ENCODE data around the gene EPB41.

Gene EPB41

DNA sequence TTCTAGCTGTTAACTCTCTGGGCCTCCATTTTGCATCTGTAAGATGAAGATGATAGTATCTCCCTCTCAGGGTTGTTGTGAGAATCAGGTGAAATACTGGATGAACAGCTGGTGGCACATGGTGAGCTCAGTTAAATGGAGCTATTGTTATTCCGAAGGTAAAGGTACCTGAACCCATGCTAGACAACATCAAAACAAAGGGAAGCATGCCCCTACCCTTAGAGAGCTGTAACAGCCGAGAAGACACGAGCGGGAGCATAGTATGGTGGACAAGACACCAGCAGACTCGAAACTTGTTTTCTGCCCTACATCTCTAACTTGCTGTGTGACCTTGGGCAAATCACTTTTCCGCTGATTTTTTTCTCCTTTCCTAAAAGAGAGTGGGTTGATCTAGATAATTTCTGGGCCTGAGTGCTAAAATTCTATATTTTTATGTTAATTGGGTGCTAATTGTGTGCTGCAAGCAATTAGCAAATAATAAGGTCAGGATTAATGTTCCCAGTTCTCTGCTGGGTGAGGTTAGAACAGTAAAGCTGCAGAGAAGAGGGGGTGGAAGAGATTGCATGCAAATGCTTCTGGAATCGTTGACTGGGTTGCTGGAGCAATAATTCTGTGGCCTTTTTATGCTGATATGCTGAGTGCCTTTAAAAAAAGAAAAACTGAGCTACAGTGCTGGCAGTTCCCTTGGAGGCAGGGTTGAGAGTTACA lies 198.5 kb downstream of the EPB41 start:
- Histone ChIP-seq H2AK5ac (ENCODE audit: low read length) (no peak overlapping the region), H3K79me2 (ENCODE audit: control insufficient read depth, insufficient read depth, low read length) (no peaks in the 10 kb centered on the region), H3K4ac (ENCODE audit: low read depth, low read length) (no peak overlapping the region), H3K4me3 (ENCODE audit: low read length) (no peak overlapping the region), H3K36me3 (ENCODE audit: control insufficient read depth, insufficient read depth, low read length) (no peaks in the 10 kb centered on the region), H3K4me2 (ENCODE audit: low read length) (no peak overlapping the region), H3K4me1 (ENCODE audit: control insufficient read depth, low read depth, low read length) (no peaks in the 10 kb centered on the region), H3K27ac (ENCODE audit: low read depth, low read length) (no peak overlapping the region), H3K9ac (ENCODE audit: low read length) (no peak overlapping the region), H2BK15ac (replicated peaks; ENCODE audit: low read depth) (no peak overlapping the region), H4K8ac (ENCODE audit: low read depth, low read length) (no peak overlapping the region), H2BK5ac (ENCODE audit: low read length) (no peak overlapping the region), H4K5ac (ENCODE audit: low read length) (no peak overlapping the region), H3K23ac (ENCODE audit: low read length) (no peak overlapping the region), H3K56ac (ENCODE audit: low read length) (no peak overlapping the region), H2BK120ac (ENCODE audit: low read depth, low read length) (no peak overlapping the region), H3K18ac (ENCODE audit: low read length) (no peak overlapping the region), H3K27me3 (ENCODE audit: insufficient read depth, low read length, poor library complexity) (no peaks in the 10 kb centered on the region), H3K79me1 (ENCODE audit: low read length) (no peaks in the 10 kb centered on the region)
- DNase-seq = no peak
- WGBS (ENCODE audit: extremely low coverage, insufficient coverage, low lambda C conversion rate) = no CpG with 5 or more reads among the region's 7 CpGs

DNA sequence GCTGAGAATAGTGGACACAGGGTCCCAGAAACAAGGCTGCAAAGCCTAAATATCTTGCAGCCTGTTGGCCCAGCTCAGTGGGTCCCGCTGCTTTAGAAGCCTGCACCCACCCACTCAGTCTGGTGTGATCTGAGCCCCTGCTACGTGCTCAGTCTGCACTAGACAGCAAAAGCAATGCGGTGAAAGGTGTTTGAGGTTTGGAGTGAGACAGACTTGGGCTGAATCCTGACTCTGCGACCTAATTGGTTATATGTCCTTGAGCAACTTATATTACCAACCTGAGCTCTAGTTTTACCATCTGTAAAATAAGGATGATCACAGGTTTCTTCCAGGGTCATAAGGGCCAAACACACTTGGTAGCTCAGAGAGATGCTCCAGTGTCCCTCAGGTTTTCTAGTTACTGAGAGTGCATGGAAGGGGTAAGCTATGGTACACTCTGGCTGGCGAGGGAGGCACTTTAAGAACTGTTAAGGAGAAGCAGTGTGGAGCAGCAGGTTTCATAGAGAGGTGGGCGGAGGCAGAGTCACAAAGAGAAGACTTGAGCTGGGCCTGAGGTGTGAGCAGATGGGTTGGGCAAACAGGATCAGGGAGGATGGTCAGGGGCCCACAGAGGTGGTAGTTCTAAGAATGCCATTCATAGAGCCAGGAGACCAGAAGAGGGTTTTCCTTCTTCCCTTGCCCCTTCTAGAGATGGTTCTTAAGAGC lies 199.2 kb downstream of the EPB41 start:
- no peak overlapping the region for H2AK5ac ChIP-seq (ENCODE audit: low read length)
- H2BK120ac ChIP-seq (ENCODE audit: low read depth, low read length) = no peak overlapping the region
- H3K27me3 ChIP-seq (ENCODE audit: insufficient read depth, low read length, poor library complexity) = no peaks in the 10 kb centered on the region
- no peak overlapping the region for H3K27ac ChIP-seq (ENCODE audit: low read depth, low read length)
- no peak overlapping the region for H4K5ac ChIP-seq (ENCODE audit: low read length)
- no peak overlapping the region for H3K23ac ChIP-seq (ENCODE audit: low read length)
- DNase-seq = no peak
- no CpG with 5 or more reads among the region's 6 CpGs for WGBS (ENCODE audit: extremely low coverage, insufficient coverage, low lambda C conversion rate)
- no peaks in the 10 kb centered on the region for H3K79me2 ChIP-seq (ENCODE audit: control insufficient read depth, insufficient read depth, low read length)
- no peak overlapping the region for H3K4ac ChIP-seq (ENCODE audit: low read depth, low read length)
- no peaks in the 10 kb centered on the region for H3K36me3 ChIP-seq (ENCODE audit: control insufficient read depth, insufficient read depth, low read length)
- H3K18ac ChIP-seq (ENCODE audit: low read length) = no peak overlapping the region
- no peak overlapping the region for H3K4me2 ChIP-seq (ENCODE audit: low read length)
- H4K8ac ChIP-seq (ENCODE audit: low read depth, low read length) = no peak overlapping the region
- H3K4me3 ChIP-seq (ENCODE audit: low read length) = no peak overlapping the region
- H2BK15ac ChIP-seq (replicated peaks; ENCODE audit: low read depth) = no peak overlapping the region
- H3K9ac ChIP-seq (ENCODE audit: low read length) = no peak overlapping the region
- H3K4me1 ChIP-seq (ENCODE audit: control insufficient read depth, low read depth, low read length) = no peaks in the 10 kb centered on the region
- no peak overlapping the region for H2BK5ac ChIP-seq (ENCODE audit: low read length)
- H3K79me1 ChIP-seq (ENCODE audit: low read length) = no peaks in the 10 kb centered on the region
- no peak overlapping the region for H3K56ac ChIP-seq (ENCODE audit: low read length)

DNA sequence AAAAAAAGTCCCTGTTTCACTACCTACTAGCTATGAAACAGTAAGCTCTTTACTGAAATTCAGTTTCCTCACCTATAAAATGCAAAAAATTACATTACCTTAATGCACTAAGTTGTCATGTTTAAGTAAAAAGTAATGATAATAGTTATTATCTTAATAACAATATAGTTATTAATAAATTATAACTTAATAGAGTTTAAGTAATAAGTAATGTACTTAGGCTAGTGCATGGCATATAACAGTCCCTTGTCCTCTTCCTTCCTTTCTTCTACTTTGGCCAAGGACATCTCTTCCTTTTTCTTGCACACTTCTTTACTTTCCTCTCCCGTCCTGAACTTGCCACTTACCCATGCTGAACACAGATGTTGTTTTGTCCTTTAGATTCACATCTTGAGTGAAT lies 200.3 kb downstream of the EPB41 start:
- H3K36me3 ChIP-seq (ENCODE audit: control insufficient read depth, insufficient read depth, low read length) = no peaks in the 10 kb centered on the region
- no peak overlapping the region for H3K18ac ChIP-seq (ENCODE audit: low read length)
- H2AK5ac ChIP-seq (ENCODE audit: low read length) = no peak overlapping the region
- no peak overlapping the region for H2BK15ac ChIP-seq (replicated peaks; ENCODE audit: low read depth)
- no peak overlapping the region for H2BK5ac ChIP-seq (ENCODE audit: low read length)
- no peak overlapping the region for H4K8ac ChIP-seq (ENCODE audit: low read depth, low read length)
- H3K27ac ChIP-seq (ENCODE audit: low read depth, low read length) = no peak overlapping the region
- H3K4ac ChIP-seq (ENCODE audit: low read depth, low read length) = no peak overlapping the region
- no peaks in the 10 kb centered on the region for H3K4me1 ChIP-seq (ENCODE audit: control insufficient read depth, low read depth, low read length)
- H3K4me3 ChIP-seq (ENCODE audit: low read length) = no peak overlapping the region
- H3K79me2 ChIP-seq (ENCODE audit: control insufficient read depth, insufficient read depth, low read length) = no peaks in the 10 kb centered on the region
- H3K4me2 ChIP-seq (ENCODE audit: low read length) = no peak overlapping the region
- H3K79me1 ChIP-seq (ENCODE audit: low read length) = no peaks in the 10 kb centered on the region
- no peak overlapping the region for H3K9ac ChIP-seq (ENCODE audit: low read length)
- no peak overlapping the region for H3K23ac ChIP-seq (ENCODE audit: low read length)
- H3K27me3 ChIP-seq (ENCODE audit: insufficient read depth, low read length, poor library complexity) = no peaks in the 10 kb centered on the region
- no peak overlapping the region for H2BK120ac ChIP-seq (ENCODE audit: low read depth, low read length)
- H3K56ac ChIP-seq (ENCODE audit: low read length) = no peak overlapping the region
- H4K5ac ChIP-seq (ENCODE audit: low read length) = no peak overlapping the region
- DNase-seq = no peak
- WGBS (ENCODE audit: extremely low coverage, insufficient coverage, low lambda C conversion rate) = no CpG with 5 or more reads among the region's 1 CpG

DNA sequence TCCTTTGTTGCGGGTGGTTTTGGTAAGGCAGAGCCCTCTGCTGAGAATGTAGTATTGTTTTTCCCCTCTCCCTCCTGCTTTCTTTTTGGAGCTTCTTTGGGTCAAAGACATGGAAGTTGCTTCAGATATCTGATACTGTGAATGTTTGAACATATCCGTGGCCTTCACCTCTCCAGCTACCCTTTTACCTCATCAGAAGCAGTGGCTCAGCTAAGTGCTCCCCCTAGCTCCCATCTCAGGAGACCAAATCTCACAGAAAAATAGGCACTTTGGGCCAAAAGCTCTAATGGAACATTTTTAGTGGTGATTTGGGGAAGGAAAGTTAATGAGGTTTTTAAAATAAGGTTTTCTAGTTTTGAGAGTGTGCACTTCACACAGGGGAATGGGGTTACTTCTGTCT lies 203.0 kb downstream of the EPB41 start:
- H3K36me3 ChIP-seq (ENCODE audit: control insufficient read depth, insufficient read depth, low read length) = peaks cover 2% of the 10 kb centered on the region
- H4K8ac ChIP-seq (ENCODE audit: low read depth, low read length) = no peak overlapping the region
- no peaks in the 10 kb centered on the region for H3K79me2 ChIP-seq (ENCODE audit: control insufficient read depth, insufficient read depth, low read length)
- H3K18ac ChIP-seq (ENCODE audit: low read length) = no peak overlapping the region
- no peak overlapping the region for H4K5ac ChIP-seq (ENCODE audit: low read length)
- H2BK120ac ChIP-seq (ENCODE audit: low read depth, low read length) = no peak overlapping the region
- no peaks in the 10 kb centered on the region for H3K27me3 ChIP-seq (ENCODE audit: insufficient read depth, low read length, poor library complexity)
- H3K4me2 ChIP-seq (ENCODE audit: low read length) = no peak overlapping the region
- H3K56ac ChIP-seq (ENCODE audit: low read length) = no peak overlapping the region
- H2BK15ac ChIP-seq (replicated peaks; ENCODE audit: low read depth) = no peak overlapping the region
- H3K27ac ChIP-seq (ENCODE audit: low read depth, low read length) = no peak overlapping the region
- H3K4ac ChIP-seq (ENCODE audit: low read depth, low read length) = no peak overlapping the region
- no peak overlapping the region for H2BK5ac ChIP-seq (ENCODE audit: low read length)
- no peaks in the 10 kb centered on the region for H3K4me1 ChIP-seq (ENCODE audit: control insufficient read depth, low read depth, low read length)
- no peak for DNase-seq
- H3K79me1 ChIP-seq (ENCODE audit: low read length) = no peaks in the 10 kb centered on the region
- WGBS (ENCODE audit: extremely low coverage, insufficient coverage, low lambda C conversion rate) = no CpG with 5 or more reads among the region's 2 CpGs
- H3K23ac ChIP-seq (ENCODE audit: low read length) = no peak overlapping the region
- no peak overlapping the region for H2AK5ac ChIP-seq (ENCODE audit: low read length)
- no peak overlapping the region for H3K4me3 ChIP-seq (ENCODE audit: low read length)
- no peak overlapping the region for H3K9ac ChIP-seq (ENCODE audit: low read length)

DNA sequence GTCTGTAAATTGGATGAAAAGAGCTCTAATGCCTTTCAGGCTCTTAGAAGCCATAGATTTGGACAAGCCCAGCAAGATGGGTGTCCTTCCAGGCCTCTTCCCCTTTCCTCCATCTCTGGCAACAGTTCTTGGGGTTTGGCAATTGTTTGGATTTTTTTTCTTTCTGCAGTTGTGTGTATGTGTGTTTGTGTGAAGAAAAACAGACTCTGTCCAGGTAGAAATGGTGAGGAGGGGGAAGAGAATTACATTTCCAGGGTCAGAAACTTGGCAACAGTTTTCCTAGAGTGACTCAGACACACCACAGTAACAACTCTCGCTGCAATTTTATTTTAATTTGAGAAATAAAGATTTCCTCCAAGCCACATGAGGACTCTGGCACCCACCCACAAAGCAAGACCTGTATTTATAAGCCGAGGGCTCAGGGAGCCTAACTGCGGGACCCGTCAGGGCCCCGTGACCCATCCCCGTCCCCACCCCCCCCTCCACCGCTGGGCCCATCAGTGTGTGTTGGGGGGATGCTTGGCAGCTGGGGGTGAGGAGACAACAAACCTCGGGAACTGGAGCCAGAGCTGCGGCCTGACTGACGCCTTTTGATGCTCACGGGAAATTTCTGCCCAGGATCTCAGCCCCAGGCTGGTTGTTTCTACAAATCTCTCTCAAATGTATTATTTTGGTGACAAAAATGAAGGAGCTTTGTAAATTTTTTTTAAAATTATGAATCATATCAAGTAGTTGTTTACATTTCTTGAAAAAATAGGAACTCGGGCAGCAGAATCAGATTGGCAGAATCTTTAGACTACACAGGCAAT lies 205.0 kb downstream of the EPB41 start:
- Histone ChIP-seq H3K36me3 (ENCODE audit: control insufficient read depth, insufficient read depth, low read length) (peaks cover 2% of the 10 kb centered on the region), H3K4me3 (ENCODE audit: low read length) (no peak overlapping the region), H3K18ac (ENCODE audit: low read length) (no peak overlapping the region), H3K27ac (ENCODE audit: low read depth, low read length) (no peak overlapping the region), H3K79me2 (ENCODE audit: control insufficient read depth, insufficient read depth, low read length) (no peaks in the 10 kb centered on the region), H3K23ac (ENCODE audit: low read length) (no peak overlapping the region), H2BK120ac (ENCODE audit: low read depth, low read length) (no peak overlapping the region), H3K4me1 (ENCODE audit: control insufficient read depth, low read depth, low read length) (no peaks in the 10 kb centered on the region), H4K5ac (ENCODE audit: low read length) (no peak overlapping the region), H3K27me3 (ENCODE audit: insufficient read depth, low read length, poor library complexity) (no peaks in the 10 kb centered on the region), H3K79me1 (ENCODE audit: low read length) (no peaks in the 10 kb centered on the region), H2BK15ac (replicated peaks; ENCODE audit: low read depth) (no peak overlapping the region), H2AK5ac (ENCODE audit: low read length) (no peak overlapping the region), H3K4me2 (ENCODE audit: low read length) (no peak overlapping the region), H4K8ac (ENCODE audit: low read depth, low read length) (no peak overlapping the region), H3K9ac (ENCODE audit: low read length) (no peak overlapping the region), H3K56ac (ENCODE audit: low read length) (no peak overlapping the region), H3K4ac (ENCODE audit: low read depth, low read length) (no peak overlapping the region), H2BK5ac (ENCODE audit: low read length) (no peak overlapping the region)
- DNase-seq = no peak
- no CpG with 5 or more reads among the region's 12 CpGs for WGBS (ENCODE audit: extremely low coverage, insufficient coverage, low lambda C conversion rate)
